HCT116 (cell line): ENCODE results near the gene VSTM2L. TPM values are rescaled to one million over a fixed set of nuclear protein-coding genes. Genes with fewer than 3 reads are reported as not detected.

Experiments
- ATAC-seq: fragments of 200-7000 bp; cut with Tn5 transposase; 2 replicates; pipeline ENCODE4 v1.9.1; 2020; ENCODE audit warnings: mild to moderate bottlenecking, moderate library complexity
- BruUV-seq: library from RNA; stranded (reverse); fragments of 400-500 nt; replicated peaks from 2 replicates; lab custom pipeline; 2021; lab: Mats Ljungman, UMichigan
- CTCF ChIA-PET: fragments of 300-600 bp; sonication (Branson Sonifier 250); formaldehyde crosslinking; loops from one replicate; lab custom pipeline; 2021; ENCODE audit warnings: antibody characterized with exemption; lab: Charles Lee
- POLR2A ChIA-PET: fragments of 300-600, 350-600 bp; sonication (Branson Sonifier 250); formaldehyde crosslinking; loops from one replicate; lab custom pipeline; 2021; ENCODE audit warnings: antibody characterized with exemption; lab: Charles Lee
- RAD21 ChIA-PET, 2 experiments: fragments of 300-600 bp; sonication (Branson Sonifier 250); formaldehyde crosslinking; loops; one replicate each; lab custom pipeline; 2023; ENCODE audit warnings: low total read pairs in 2 of 2; ENCODE audit not compliant: uncharacterized antibody in 2 of 2, unreplicated experiment in 2 of 2, low non-redundant PET in 1 of 2; lab: Charles Lee
- DNase-seq: peaks from one replicate; pipeline ENCODE4 v3.0.0-alpha.2; 2010; ENCODE audit warnings: low read depth, low spot score
- H2AFZ ChIP-seq: fragments of 200-600 bp; shearing (Covaris generic), sonication (generic); 2 replicates; pipeline ENCODE4 v1.6.1; 2017; ENCODE audit warnings: low read depth, mixed run types, mixed read lengths, antibody characterized with exemption, low read length; ENCODE audit not compliant: poor library complexity, severe bottlenecking
- H3K27ac ChIP-seq: 2 replicates; pipeline ENCODE4 v1.5.1; 2012; ENCODE audit warnings: low read depth, low read length
- H3K27me3 ChIP-seq: fragments of 200-600 bp; sonication (generic); 2 replicates; pipeline ENCODE4 v1.6.1; 2016; ENCODE audit warnings: mixed run types, low read length, mixed read lengths; ENCODE audit not compliant: insufficient read depth
- H3K36me3 ChIP-seq, 2 experiments: fragments of 200-500 bp in 1 of 2; fragments of 200-600 bp in 1 of 2; sonication (Bioruptor generic) in 1 of 2; sonication (generic) in 1 of 2; 2 replicates each; pipeline versions ENCODE4 v1.5.1 to v1.6.1; 2014 to 2016; ENCODE audit warnings: low read length in 2 of 2, inconsistent platforms in 1 of 2, mixed read lengths in 1 of 2, mixed run types in 1 of 2; ENCODE audit not compliant: insufficient read depth in 2 of 2, control insufficient read depth in 1 of 2
- H3K4me1 ChIP-seq, 2 experiments: fragments of 200-600 bp in 1 of 2; sonication (generic) in 1 of 2; 2 replicates each; pipeline versions ENCODE4 v1.5.1 to v1.6.1; 2012 to 2017; ENCODE audit warnings: low read length in 2 of 2, inconsistent platforms in 1 of 2, mild to moderate bottlenecking in 1 of 2, mixed read lengths in 1 of 2, mixed run types in 1 of 2, moderate library complexity in 1 of 2; ENCODE audit not compliant: insufficient read depth in 2 of 2, control insufficient read depth in 1 of 2
- H3K4me2 ChIP-seq: fragments of 200-600 bp; sonication (generic); 2 replicates; pipeline ENCODE4 v1.6.1; 2017; ENCODE audit warnings: mixed run types, low read length, mixed read lengths
- H3K4me3 ChIP-seq, 2 experiments: fragments of 200-600 bp in 1 of 2; sonication (generic) in 1 of 2; replicated peaks in 1 of 2; 2 replicates each; pipeline ENCODE4 v1.5.1; 2011 to 2016; ENCODE audit warnings: low read length in 2 of 2, control low read depth in 1 of 2, low read depth in 1 of 2, mild to moderate bottlenecking in 1 of 2, mixed read lengths in 1 of 2, mixed run types in 1 of 2
- H3K79me2 ChIP-seq: fragments of 200-600 bp; sonication (generic); 2 replicates; pipeline ENCODE4 v1.6.1; 2017; ENCODE audit warnings: mild to moderate bottlenecking, mixed run types, low read length, moderate library complexity, mixed read lengths; ENCODE audit not compliant: insufficient read depth
- H3K9ac ChIP-seq: fragments of 200-600 bp; sonication (generic); 2 replicates; pipeline ENCODE4 v1.6.1; 2016; ENCODE audit warnings: low read length, mixed read lengths
- H3K9me2 ChIP-seq: fragments of 200-600 bp; sonication (generic), shearing (Covaris generic); 2 replicates; pipeline ENCODE4 v1.6.1; 2017; ENCODE audit warnings: mixed run types, mild to moderate bottlenecking, moderate library complexity; ENCODE audit not compliant: insufficient read depth
- H3K9me3 ChIP-seq, 2 experiments: fragments of 200-500 bp in 1 of 2; fragments of 200-600 bp in 1 of 2; sonication (Bioruptor generic) in 1 of 2; sonication (generic) in 1 of 2; 2 replicates each; pipeline ENCODE4 v1.6.1; 2014 to 2017; ENCODE audit warnings: low read length in 2 of 2, mixed read lengths in 2 of 2, inconsistent platforms in 1 of 2, low read depth in 1 of 2, mild to moderate bottlenecking in 1 of 2, mixed run types in 1 of 2, moderate library complexity in 1 of 2; ENCODE audit not compliant: control insufficient read depth in 1 of 2, insufficient read depth in 1 of 2
- H4K20me1 ChIP-seq: fragments of 200-600 bp; sonication (generic), shearing (Covaris generic); 2 replicates; pipeline ENCODE4 v1.6.1; 2017; ENCODE audit warnings: mixed run types, mild to moderate bottlenecking, moderate library complexity; ENCODE audit not compliant: insufficient read depth
- CBX3 ChIP-seq: IDR thresholded peaks from 2 replicates; pipeline ENCODE4 v1.6.1; 2012; ENCODE audit warnings: low read depth
- EZH2 ChIP-seq: fragments of 200-600 bp; sonication (generic); IDR thresholded peaks from 2 replicates; pipeline ENCODE4 v1.6.1; 2017; ENCODE audit warnings: antibody characterized with exemption, mixed run types
- EZH2phosphoT487 ChIP-seq: fragments of 200-600 bp; IDR thresholded peaks from 2 replicates; pipeline ENCODE4 v1.6.1; 2018; ENCODE audit warnings: antibody characterized with exemption, borderline replicate concordance
- SP1 ChIP-seq: IDR thresholded peaks from 2 replicates; pipeline ENCODE4 v1.6.1; 2012; ENCODE audit warnings: low read depth
- YY1 ChIP-seq: IDR thresholded peaks from 2 replicates; pipeline ENCODE4 v1.6.1; 2011; ENCODE audit warnings: low read length, low read depth, moderate library complexity, mild to moderate bottlenecking; ENCODE audit not compliant: insufficient replicate concordance; ENCODE audit errors: extremely low read depth
- intact Hi-C: fragments of 100-400 bp; cut with micrococcal nuclease; formaldehyde crosslinking; loops from 2 replicates; pipeline ENCODE4 v1.10.0; 2022
- total RNA-seq: library from RNA; stranded (reverse); gene quantifications from one replicate; pipeline ENCODE4 v1.2.1, GENCODE V29; 2021; ENCODE audit not compliant: unreplicated experiment

VSTM2L gene
- total RNA-seq, 1 experiment from 2014 or later, result 0.69 TPM

DNA sequence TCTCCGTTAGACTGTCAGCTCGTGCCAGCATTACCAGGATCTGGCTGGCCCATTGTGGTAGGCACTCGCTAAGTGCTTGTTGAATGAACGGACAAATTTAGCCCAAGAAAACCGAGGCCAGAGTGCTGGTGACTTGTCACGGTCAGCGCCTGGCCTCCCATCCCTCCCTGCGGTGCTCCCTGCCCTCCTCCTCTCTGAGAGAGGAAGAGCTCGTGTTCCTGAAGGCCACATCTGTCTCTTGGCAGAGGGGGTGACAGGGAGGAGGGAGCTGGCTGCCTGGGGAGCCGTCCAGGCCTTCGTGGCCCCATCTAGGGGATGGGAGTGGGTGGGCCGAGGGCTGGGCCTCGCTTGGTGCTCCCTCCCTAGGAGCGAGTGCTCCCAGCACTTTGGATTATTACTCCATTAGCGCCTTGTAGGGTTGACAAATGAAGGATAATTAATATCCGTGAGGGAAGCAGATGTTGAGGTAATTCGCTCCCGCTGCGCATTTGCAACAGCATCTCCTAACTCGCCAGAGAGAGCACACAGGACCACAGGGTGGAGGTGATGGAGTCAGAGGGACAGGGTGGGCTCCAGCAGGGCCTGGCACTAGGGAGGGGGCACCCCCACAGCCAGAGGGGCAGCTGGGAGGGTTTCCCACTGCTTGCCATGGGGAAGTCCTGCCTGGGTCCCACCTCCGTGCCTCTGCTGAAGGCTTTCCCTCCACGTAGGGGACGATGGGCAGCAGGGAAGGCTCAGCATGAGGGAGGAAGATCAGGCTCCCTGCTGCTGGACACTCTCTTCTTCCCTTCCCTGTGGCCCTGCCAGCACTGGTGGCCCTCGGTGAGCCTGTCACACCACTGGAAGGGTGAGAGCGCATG is 37.0 kb downstream of the VSTM2L start:
- Histone ChIP-seq H3K79me2 (no peaks in the 10 kb centered on the region), H3K36me3 (no peaks in the 10 kb centered on the region), H3K4me1 (no peaks in the 10 kb centered on the region), H2AFZ (no peak overlapping the region), H3K9ac (no peak overlapping the region), H3K4me2 (no peak overlapping the region), H4K20me1 (no peaks in the 10 kb centered on the region), H3K4me3 (no peak overlapping the region), H3K9me3 (no peaks in the 10 kb centered on the region), H3K27me3 (no peaks in the 10 kb centered on the region), H3K9me2 (no peaks in the 10 kb centered on the region), H3K27ac (no peak overlapping the region)
- POLR2A ChIA-PET, result no interaction called here
- DNase-seq (no peak), ATAC-seq (no peak)
- RAD21 ChIA-PET, result no interaction called here
- TF ChIP-seq SP1 (no peak), EZH2 (no peak), EZH2phosphoT487 (no peak), CBX3 (no peak)
- intact Hi-C loops, result no loop called here
- no TSS peak for BruUV-seq
- CTCF ChIA-PET, result no interaction called here

DNA sequence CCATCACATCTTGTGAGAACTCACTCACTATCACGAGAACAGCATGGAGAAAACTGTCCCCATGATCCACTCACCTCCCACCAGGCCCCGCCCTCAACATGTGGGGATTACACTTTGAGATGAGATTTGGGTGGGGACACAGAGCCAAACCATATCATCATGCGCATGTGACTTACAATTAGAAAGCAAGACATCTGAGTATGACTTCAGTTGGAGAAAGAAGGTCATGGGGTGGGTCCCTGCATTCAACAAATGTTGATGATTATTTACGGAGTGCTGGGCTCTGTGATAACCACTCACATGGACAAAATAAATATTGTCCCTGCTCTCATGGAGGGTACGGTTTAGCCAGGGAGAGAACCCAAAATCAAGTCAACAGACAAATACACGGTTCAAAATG is 37.9 kb downstream of the VSTM2L start:
- POLR2A ChIA-PET, result no interaction called here
- CTCF ChIA-PET, result no interaction called here
- ATAC-seq, result no peak
- no peak for TF ChIP-seq CBX3
- no peak for TF ChIP-seq YY1
- TF ChIP-seq, all 23 proteins: peak for 0
- DNase-seq, result no peak
- no peaks in the 10 kb centered on the region for H4K20me1 ChIP-seq
- no peaks in the 10 kb centered on the region for H3K9me2 ChIP-seq
- intact Hi-C loops, result no loop called here
- no peaks in the 10 kb centered on the region for H3K27me3 ChIP-seq
- no peaks in the 10 kb centered on the region for H3K9me3 ChIP-seq
- H3K79me2 ChIP-seq, result no peaks in the 10 kb centered on the region
- no TSS peak for BruUV-seq
- no peak overlapping the region for H2AFZ ChIP-seq
- RAD21 ChIA-PET, result no interaction called here
- H3K4me3 ChIP-seq, result no peak overlapping the region
- no peaks in the 10 kb centered on the region for H3K36me3 ChIP-seq
- no peak overlapping the region for H3K27ac ChIP-seq
- H3K4me1 ChIP-seq, result no peaks in the 10 kb centered on the region
- H3K9ac ChIP-seq, result no peak overlapping the region
- H3K4me2 ChIP-seq, result no peak overlapping the region
